ENCODE results near the gene PITPNC1. TPM values are rescaled to one million over a fixed set of nuclear protein-coding genes. Genes with fewer than 3 reads are reported as not detected.
A peak's percentile ranks its signal among the peaks of the same experiment; 100 is the strongest.

PITPNC1 gene
- total and polyA plus RNA-seq, 2 of the 13 experiments (the other 11 are each of a cell fraction or from before 2014, with no cell fraction given) = 4.1 to 5.7 TPM

DNA sequence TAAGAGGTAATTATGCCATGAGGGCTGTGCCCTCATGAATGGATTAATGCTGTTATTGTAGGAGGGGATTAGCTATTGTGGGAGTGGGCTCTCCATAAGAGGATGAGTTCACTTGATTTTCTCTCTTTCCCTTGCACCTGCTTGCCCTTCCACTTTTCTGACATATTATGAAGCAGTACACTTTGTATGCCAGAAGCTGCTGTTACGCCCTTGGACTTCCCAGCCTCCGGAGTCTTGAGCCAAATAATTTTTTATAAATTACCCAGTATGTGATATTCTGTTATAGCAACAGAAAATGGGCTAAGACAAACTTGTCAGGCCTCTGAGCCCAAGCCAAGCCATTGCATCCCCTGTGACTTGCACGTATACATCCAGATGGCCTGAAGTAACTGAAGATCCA lies 49.1 kb upstream of the PITPNC1 start:
- Histone ChIP-seq H3K36me3 (replicated peaks in 1 of 2; ENCODE audit: control insufficient read depth in 1 of 2, insufficient read depth in 2 of 2, low read length in 2 of 2) (no peaks in the 10 kb centered on the region), H3K4me2 (ENCODE audit: low read depth, low read length) (no peak overlapping the region), H3K4me3 (replicated peaks in 1 of 3; ENCODE audit: insufficient read depth in 1 of 3, low read depth in 2 of 3, low read length in 3 of 3) (no peak overlapping the region), H4K20me1 (ENCODE audit: insufficient read depth, low read length) (no peaks in the 10 kb centered on the region), H3K9ac (ENCODE audit: insufficient read depth, low read depth, low read length) (no peak overlapping the region), H3K27ac (ENCODE audit: extremely low read length, insufficient read depth, low read length) (no peak overlapping the region), H3K79me2 (ENCODE audit: insufficient read depth, low read length) (no peaks in the 10 kb centered on the region), H3K9me3 (ENCODE audit: low read length) (no peaks in the 10 kb centered on the region), H3K4me1 (ENCODE audit: insufficient read depth, low read length) (peaks cover 35% of the 10 kb centered on the region), H2AFZ (ENCODE audit: low read length) (no peak overlapping the region), H3K27me3 (ENCODE audit: control insufficient read depth in 1 of 2, insufficient read depth in 2 of 2, low read length in 2 of 2) (no peaks in the 10 kb centered on the region)
- no peak for ATAC-seq
- ChIA-PET CTCF (ENCODE audit: low intra/inter-chr PET ratio, low total read pairs) (no interaction called here), POLR2A (no interaction called here)
- BruUV-seq (replicated peaks) = no TSS peak
- in situ Hi-C loops (cut with HindIII; ENCODE audit: extremely low pct_ligation_motif_present, low pct_unique_long_range_greater_than_20kb) (no loop called here), intact Hi-C loops (cut with micrococcal nuclease; ENCODE audit: unreplicated experiment) (no loop called here)
- TF ChIP-seq SIX4 (CRISPR knock-in tag; IDR thresholded peaks at IDR 0.05) (no peak), ZNF83 (CRISPR knock-in tag; IDR thresholded peaks at IDR 0.05; ENCODE audit: borderline replicate concordance) (no peak), RORA (CRISPR knock-in tag; IDR thresholded peaks at IDR 0.05) (no peak), HOXA5 (CRISPR knock-in tag; IDR thresholded peaks at IDR 0.05) (no peak), KDM3A (CRISPR knock-in tag; IDR thresholded peaks at IDR 0.05; ENCODE audit: low read depth) (no peak), JARID2 (CRISPR knock-in tag; IDR thresholded peaks at IDR 0.05; ENCODE audit: insufficient replicate concordance) (no peak), ZNF564 (CRISPR knock-in tag; IDR thresholded peaks at IDR 0.05) (peak; percentile 98), SIX1 (CRISPR knock-in tag; IDR thresholded peaks at IDR 0.05; ENCODE audit: borderline replicate concordance) (no peak), XBP1 (CRISPR knock-in tag; IDR thresholded peaks at IDR 0.05) (no peak)
- no peak for DNase-seq (ENCODE audit: low spot score)
- FAIRE-seq = no peak
- 39% methylated on average over 3 of the region's 3 CpGs for WGBS (ENCODE audit: low lambda C conversion rate)
